Esophagus squamous epithelium (tissue), 4 donors: ENCODE results near the gene CREB3L2.

Source experiments
- CTCF ChIP-seq, 6 experiments: fragments of 450-650 bp in 4 of 6; fragments of 200-600 bp in 2 of 6; sonication (generic) in 2 of 6; IDR thresholded peaks; one replicate each; pipeline ENCODE4 v1.5.1; 2016 to 2019; ENCODE audit warnings: antibody characterized with exemption in 6 of 6, mild to moderate bottlenecking in 4 of 6, moderate library complexity in 4 of 6
- POLR2A ChIP-seq, 4 donors: fragments of 450-650 bp; IDR thresholded peaks; one replicate each; pipeline ENCODE4 v1.6.1; 2017; ENCODE audit warnings: antibody characterized with exemption in 4 of 4, mild to moderate bottlenecking in 4 of 4, moderate library complexity in 3 of 4

- no peak for TF ChIP-seq POLR2A (IDR thresholded peaks at IDR 0.05)
- TF ChIP-seq CTCF (IDR thresholded peaks at IDR 0.05) = no peak
Measured at GRCh38 chr7:137893143-137893742, 108.6 kb downstream of the CREB3L2 start.
